HEK293 (cell line): Measurements from ENCODE around the gene CPSF2.

ENCODE experiments used
- FEZF1 ChIP-seq: fragments of 450-650 bp; formaldehyde crosslinking; IDR thresholded peaks from 2 replicates; pipeline ENCODE4 v1.5.1; 2016; ENCODE audit warnings: missing biosample characterization, missing genetic modification characterization
- GFI1B ChIP-seq: fragments of 450-650 bp; formaldehyde crosslinking; IDR thresholded peaks from 2 replicates; pipeline ENCODE4 v1.5.1; 2016; ENCODE audit warnings: missing biosample characterization, missing genetic modification characterization
- IKZF3 ChIP-seq: fragments of 450-650 bp; IDR thresholded peaks from 2 replicates; pipeline ENCODE4 v1.5.0; 2018; ENCODE audit warnings: missing biosample characterization, mild to moderate bottlenecking, missing genetic modification characterization, moderate library complexity
- KLF10 ChIP-seq: fragments of 450-650 bp; IDR thresholded peaks from 2 replicates; pipeline ENCODE4 v1.5.1; 2018; ENCODE audit warnings: missing biosample characterization, mild to moderate bottlenecking, missing genetic modification characterization
- KLF7 ChIP-seq: fragments of 450-650 bp; formaldehyde crosslinking; IDR thresholded peaks from 2 replicates; pipeline ENCODE4 v1.5.1; 2016; ENCODE audit warnings: missing biosample characterization, missing genetic modification characterization, borderline replicate concordance
- SALL2 ChIP-seq: fragments of 450-650 bp; formaldehyde crosslinking; IDR thresholded peaks from 2 replicates; pipeline ENCODE4 v1.5.0; 2017; ENCODE audit warnings: missing biosample characterization, mild to moderate bottlenecking, missing genetic modification characterization, borderline replicate concordance
- SETDB1 ChIP-seq: IDR thresholded peaks from one replicate; pipeline ENCODE4 v1.6.1; 2017; ENCODE audit warnings: mild to moderate bottlenecking, low read length, moderate library complexity, mixed read lengths; ENCODE audit not compliant: insufficient read length
- SP7 ChIP-seq: fragments of 450-650 bp; formaldehyde crosslinking; IDR thresholded peaks from 2 replicates; pipeline ENCODE4 v1.5.1; 2016; ENCODE audit warnings: missing biosample characterization, missing genetic modification characterization
- YY1 ChIP-seq: fragments of 450-650 bp; formaldehyde crosslinking; IDR thresholded peaks from 2 replicates; pipeline ENCODE4 v1.5.1; 2018; ENCODE audit warnings: missing biosample characterization, missing genetic modification characterization
- ZBTB7A ChIP-seq: fragments of 450-650 bp; formaldehyde crosslinking; IDR thresholded peaks from 2 replicates; pipeline ENCODE4 v1.5.1; 2016; ENCODE audit warnings: low read depth, missing biosample characterization, missing genetic modification characterization
- ZFHX2 ChIP-seq: fragments of 450-650 bp; formaldehyde crosslinking; conservative IDR thresholded peaks from 2 replicates; pipeline ENCODE4 v1.5.1; 2016; ENCODE audit warnings: missing biosample characterization, missing genetic modification characterization
- ZNF157 ChIP-seq: fragments of 450-650 bp; formaldehyde crosslinking; IDR thresholded peaks from 2 replicates; pipeline ENCODE4 v1.5.1; 2016; ENCODE audit warnings: missing biosample characterization, missing genetic modification characterization
- ZNF19 ChIP-seq: fragments of 450-650 bp; formaldehyde crosslinking; IDR thresholded peaks from 2 replicates; pipeline ENCODE4; 2016; ENCODE audit warnings: missing biosample characterization, missing genetic modification characterization, low read depth
- ZNF2 ChIP-seq: fragments of 450-650 bp; formaldehyde crosslinking; IDR thresholded peaks from 2 replicates; pipeline ENCODE4 v1.5.1; 2016; ENCODE audit warnings: missing biosample characterization, missing genetic modification characterization
- ZNF311 ChIP-seq: fragments of 450-650 bp; formaldehyde crosslinking; IDR thresholded peaks from 2 replicates; pipeline ENCODE4 v1.5.1; 2017; ENCODE audit warnings: missing biosample characterization, missing genetic modification characterization, borderline replicate concordance
- ZNF324 ChIP-seq: fragments of 450-650 bp; formaldehyde crosslinking; IDR thresholded peaks from 2 replicates; pipeline ENCODE4 v1.5.1; 2016; ENCODE audit warnings: missing biosample characterization, missing genetic modification characterization
- ZNF335 ChIP-seq: fragments of 450-650 bp; formaldehyde crosslinking; conservative IDR thresholded peaks from 2 replicates; pipeline ENCODE4 v1.5.1; 2016; ENCODE audit warnings: missing biosample characterization, missing genetic modification characterization
- ZNF426 ChIP-seq: fragments of 450-650 bp; formaldehyde crosslinking; IDR thresholded peaks from 2 replicates; pipeline ENCODE4 v1.5.1; 2017; ENCODE audit warnings: missing biosample characterization, missing genetic modification characterization, mild to moderate bottlenecking, inconsistent platforms, moderate library complexity
- ZNF433 ChIP-seq: fragments of 450-650 bp; formaldehyde crosslinking; IDR thresholded peaks from 2 replicates; pipeline ENCODE4 v1.5.1; 2016; ENCODE audit warnings: missing biosample characterization, missing genetic modification characterization, low read depth
- ZNF629 ChIP-seq: fragments of 450-650 bp; formaldehyde crosslinking; IDR thresholded peaks from 2 replicates; pipeline ENCODE4 v1.5.1; 2017; ENCODE audit warnings: missing biosample characterization, missing genetic modification characterization
- ZNF792 ChIP-seq: fragments of 450-650 bp; formaldehyde crosslinking; IDR thresholded peaks from 2 replicates; pipeline ENCODE4 v1.5.1; 2016; ENCODE audit warnings: missing biosample characterization, missing genetic modification characterization
- ZNF837 ChIP-seq: fragments of 450-650 bp; formaldehyde crosslinking; IDR thresholded peaks from 2 replicates; pipeline ENCODE4 v1.5.1; 2016; ENCODE audit warnings: missing biosample characterization, missing genetic modification characterization
- ZNF843 ChIP-seq: fragments of 450-650 bp; formaldehyde crosslinking; IDR thresholded peaks from 2 replicates; pipeline ENCODE4 v1.5.1; 2016; ENCODE audit warnings: missing biosample characterization, missing genetic modification characterization
- ZSCAN23 ChIP-seq: fragments of 450-650 bp; formaldehyde crosslinking; IDR thresholded peaks from 2 replicates; pipeline ENCODE4 v1.5.1; 2016; ENCODE audit warnings: missing biosample characterization, missing genetic modification characterization
- TF ChIP-seq, protein P1 (sequence below): fragments of 450-650 bp; formaldehyde crosslinking; IDR thresholded peaks from 2 replicates; pipeline ENCODE4 v1.5.1; 2016; ENCODE audit warnings: missing biosample characterization, missing genetic modification characterization
- TF ChIP-seq, protein P2 (sequence below): fragments of 450-650 bp; formaldehyde crosslinking; IDR thresholded peaks from 2 replicates; pipeline ENCODE4 v1.5.1; 2016; ENCODE audit warnings: missing biosample characterization, missing genetic modification characterization
- TF ChIP-seq, protein P3 (sequence below): fragments of 450-650 bp; formaldehyde crosslinking; IDR thresholded peaks from 2 replicates; pipeline ENCODE4 v1.5.1; 2016; ENCODE audit warnings: missing biosample characterization, missing genetic modification characterization
- TF ChIP-seq, protein P4 (sequence below): fragments of 450-650 bp; formaldehyde crosslinking; conservative IDR thresholded peaks from 2 replicates; pipeline ENCODE4 v1.5.1; 2016; ENCODE audit warnings: low read depth, missing biosample characterization, missing genetic modification characterization

Gene CPSF2

DNA sequence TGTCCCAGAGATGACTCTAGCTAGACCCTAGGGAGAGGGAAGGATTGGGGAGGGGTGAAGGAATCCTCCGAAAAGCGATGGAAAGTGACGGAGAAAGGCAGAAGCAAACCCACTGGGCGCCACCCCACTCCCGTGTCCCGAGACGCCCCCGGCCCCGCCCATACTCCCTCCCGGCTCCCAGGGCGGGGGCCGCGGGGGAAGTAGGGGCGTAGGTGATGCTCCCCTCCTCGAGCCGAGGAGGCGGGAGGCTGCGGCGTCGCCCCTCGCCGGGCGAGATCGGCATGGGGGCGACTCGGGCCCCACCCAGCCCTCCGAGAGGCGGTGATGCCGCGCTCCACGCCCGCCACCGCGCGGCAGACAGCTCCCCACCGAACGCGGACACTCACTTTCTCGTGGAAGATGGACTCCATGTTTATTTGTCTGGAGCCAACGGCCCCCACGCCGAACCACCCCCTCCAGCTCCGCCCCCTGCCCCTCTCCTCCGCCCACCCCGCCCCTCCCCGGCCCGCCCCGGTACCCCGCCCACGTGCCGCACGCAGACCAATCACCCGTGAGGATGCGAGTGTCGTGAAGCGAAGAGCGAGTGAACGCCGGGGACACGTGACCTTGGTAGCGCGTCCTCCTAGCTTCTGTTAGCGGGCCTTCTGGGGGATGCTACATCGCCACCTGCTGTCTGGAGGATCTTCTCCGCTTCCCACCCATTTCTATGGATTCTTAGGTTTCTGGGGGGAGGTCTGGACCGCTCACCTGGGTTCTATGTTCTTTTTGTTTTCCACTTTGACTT, 15.4 kb upstream of the CPSF2 start, which contains the start of gene ATXN3 (continued):
- no peak for TF ChIP-seq SETDB1
- TF ChIP-seq ZNF335 (tag by site-specific recombination), result no peak
- TF ChIP-seq ZNF792 (tag by site-specific recombination), result no peak
- peak; percentile 88; the same call in 1 of the 2 replicates for TF ChIP-seq KLF7
- TF ChIP-seq, protein P1, sequence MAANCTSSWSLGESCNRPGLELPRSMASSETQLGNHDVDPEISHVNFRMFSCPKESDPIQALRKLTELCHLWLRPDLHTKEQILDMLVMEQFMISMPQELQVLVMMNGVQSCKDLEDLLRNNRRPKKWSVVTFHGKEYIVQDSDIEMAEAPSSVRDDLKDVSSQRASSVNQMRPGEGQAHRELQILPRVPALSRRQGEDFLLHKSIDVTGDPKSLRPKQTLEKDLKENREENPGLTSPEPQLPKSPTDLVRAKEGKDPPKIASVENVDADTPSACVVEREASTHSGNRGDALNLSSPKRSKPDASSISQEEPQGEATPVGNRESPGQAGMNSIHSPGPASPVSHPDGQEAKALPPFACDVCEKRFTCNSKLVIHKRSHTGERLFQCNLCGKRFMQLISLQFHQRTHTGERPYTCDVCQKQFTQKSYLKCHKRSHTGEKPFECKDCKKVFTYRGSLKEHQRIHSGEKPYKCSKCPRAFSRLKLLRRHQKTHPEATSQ (tag by site-specific recombination), result peak; percentile 68; the same call in 1 of the 2 replicates
- TF ChIP-seq, protein P2, sequence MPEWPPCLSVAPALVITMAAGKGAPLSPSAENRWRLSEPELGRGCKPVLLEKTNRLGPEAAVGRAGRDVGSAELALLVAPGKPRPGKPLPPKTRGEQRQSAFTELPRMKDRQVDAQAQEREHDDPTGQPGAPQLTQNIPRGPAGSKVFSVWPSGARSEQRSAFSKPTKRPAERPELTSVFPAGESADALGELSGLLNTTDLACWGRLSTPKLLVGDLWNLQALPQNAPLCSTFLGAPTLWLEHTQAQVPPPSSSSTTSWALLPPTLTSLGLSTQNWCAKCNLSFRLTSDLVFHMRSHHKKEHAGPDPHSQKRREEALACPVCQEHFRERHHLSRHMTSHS (tag by site-specific recombination), result no peak
- TF ChIP-seq ZNF629 (tag by site-specific recombination), result no peak; the same call in none of the 2 replicates
- TF ChIP-seq ZNF837 (tag by site-specific recombination), result no peak
- TF ChIP-seq, protein P3, sequence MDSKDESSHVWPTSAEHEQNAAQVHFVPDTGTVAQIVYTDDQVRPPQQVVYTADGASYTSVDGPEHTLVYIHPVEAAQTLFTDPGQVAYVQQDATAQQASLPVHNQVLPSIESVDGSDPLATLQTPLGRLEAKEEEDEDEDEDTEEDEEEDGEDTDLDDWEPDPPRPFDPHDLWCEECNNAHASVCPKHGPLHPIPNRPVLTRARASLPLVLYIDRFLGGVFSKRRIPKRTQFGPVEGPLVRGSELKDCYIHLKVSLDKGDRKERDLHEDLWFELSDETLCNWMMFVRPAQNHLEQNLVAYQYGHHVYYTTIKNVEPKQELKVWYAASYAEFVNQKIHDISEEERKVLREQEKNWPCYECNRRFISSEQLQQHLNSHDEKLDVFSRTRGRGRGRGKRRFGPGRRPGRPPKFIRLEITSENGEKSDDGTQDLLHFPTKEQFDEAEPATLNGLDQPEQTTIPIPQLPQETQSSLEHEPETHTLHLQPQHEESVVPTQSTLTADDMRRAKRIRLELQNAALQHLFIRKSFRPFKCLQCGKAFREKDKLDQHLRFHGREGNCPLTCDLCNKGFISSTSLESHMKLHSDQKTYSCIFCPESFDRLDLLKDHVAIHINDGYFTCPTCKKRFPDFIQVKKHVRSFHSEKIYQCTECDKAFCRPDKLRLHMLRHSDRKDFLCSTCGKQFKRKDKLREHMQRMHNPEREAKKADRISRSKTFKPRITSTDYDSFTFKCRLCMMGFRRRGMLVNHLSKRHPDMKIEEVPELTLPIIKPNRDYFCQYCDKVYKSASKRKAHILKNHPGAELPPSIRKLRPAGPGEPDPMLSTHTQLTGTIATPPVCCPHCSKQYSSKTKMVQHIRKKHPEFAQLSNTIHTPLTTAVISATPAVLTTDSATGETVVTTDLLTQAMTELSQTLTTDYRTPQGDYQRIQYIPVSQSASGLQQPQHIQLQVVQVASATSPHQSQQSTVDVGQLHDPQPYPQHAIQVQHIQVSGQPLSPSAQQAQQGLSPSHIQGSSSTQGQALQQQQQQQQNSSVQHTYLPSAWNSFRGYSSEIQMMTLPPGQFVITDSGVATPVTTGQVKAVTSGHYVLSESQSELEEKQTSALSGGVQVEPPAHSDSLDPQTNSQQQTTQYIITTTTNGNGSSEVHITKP (tag by site-specific recombination), result peak; percentile 96
- no peak for TF ChIP-seq ZNF311
- TF ChIP-seq ZSCAN23 (tag by site-specific recombination), result no peak
- peak; percentile 22; the same call in 1 of the 2 replicates for TF ChIP-seq ZNF324 (tag by site-specific recombination)
- TF ChIP-seq, protein P4, sequence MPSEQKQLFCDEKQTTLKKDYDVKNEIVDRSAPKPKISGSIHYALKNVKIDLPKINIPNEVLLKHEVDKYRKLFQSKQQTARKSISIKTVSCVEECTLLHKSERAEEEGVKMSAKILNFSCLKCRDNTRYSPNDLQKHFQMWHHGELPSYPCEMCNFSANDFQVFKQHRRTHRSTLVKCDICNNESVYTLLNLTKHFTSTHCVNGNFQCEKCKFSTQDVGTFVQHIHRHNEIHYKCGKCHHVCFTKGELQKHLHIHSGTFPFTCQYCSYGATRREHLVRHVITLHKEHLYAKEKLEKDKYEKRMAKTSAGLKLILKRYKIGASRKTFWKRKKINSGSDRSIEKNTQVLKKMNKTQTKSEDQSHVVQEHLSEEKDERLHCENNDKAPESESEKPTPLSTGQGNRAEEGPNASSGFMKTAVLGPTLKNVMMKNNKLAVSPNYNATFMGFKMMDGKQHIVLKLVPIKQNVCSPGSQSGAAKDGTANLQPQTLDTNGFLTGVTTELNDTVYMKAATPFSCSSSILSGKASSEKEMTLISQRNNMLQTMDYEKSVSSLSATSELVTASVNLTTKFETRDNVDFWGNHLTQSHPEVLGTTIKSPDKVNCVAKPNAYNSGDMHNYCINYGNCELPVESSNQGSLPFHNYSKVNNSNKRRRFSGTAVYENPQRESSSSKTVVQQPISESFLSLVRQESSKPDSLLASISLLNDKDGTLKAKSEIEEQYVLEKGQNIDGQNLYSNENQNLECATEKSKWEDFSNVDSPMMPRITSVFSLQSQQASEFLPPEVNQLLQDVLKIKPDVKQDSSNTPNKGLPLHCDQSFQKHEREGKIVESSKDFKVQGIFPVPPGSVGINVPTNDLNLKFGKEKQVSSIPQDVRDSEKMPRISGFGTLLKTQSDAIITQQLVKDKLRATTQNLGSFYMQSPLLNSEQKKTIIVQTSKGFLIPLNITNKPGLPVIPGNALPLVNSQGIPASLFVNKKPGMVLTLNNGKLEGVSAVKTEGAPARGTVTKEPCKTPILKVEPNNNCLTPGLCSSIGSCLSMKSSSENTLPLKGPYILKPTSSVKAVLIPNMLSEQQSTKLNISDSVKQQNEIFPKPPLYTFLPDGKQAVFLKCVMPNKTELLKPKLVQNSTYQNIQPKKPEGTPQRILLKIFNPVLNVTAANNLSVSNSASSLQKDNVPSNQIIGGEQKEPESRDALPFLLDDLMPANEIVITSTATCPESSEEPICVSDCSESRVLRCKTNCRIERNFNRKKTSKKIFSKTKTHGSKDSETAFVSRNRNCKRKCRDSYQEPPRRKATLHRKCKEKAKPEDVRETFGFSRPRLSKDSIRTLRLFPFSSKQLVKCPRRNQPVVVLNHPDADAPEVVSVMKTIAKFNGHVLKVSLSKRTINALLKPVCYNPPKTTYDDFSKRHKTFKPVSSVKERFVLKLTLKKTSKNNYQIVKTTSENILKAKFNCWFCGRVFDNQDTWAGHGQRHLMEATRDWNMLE (tag by site-specific recombination), result peak; percentile 29; the same call in 1 of the 2 replicates
- no peak for TF ChIP-seq ZNF19 (tag by site-specific recombination)
- no peak for TF ChIP-seq ZNF433 (tag by site-specific recombination)
- no peak for TF ChIP-seq GFI1B (tag by site-specific recombination)
- peak; percentile 84; the same call in 1 of the 2 replicates for TF ChIP-seq ZBTB7A (tag by site-specific recombination)
- peak; percentile 68 for TF ChIP-seq YY1 (tag by site-specific recombination)
- TF ChIP-seq SALL2 (tag by site-specific recombination), result no peak
- no peak; the same call in 1 of the 2 replicates for TF ChIP-seq ZNF2 (tag by site-specific recombination)
- TF ChIP-seq ZFHX2, result peak; percentile 97
- TF ChIP-seq KLF10 (tag by site-specific recombination), result peak; percentile 36; the same call in 1 of the 2 replicates
- TF ChIP-seq ZNF157 (tag by site-specific recombination), result no peak
- 0 out of 2 replicates have a peak, but pooled peaks have one; percentile 38 for TF ChIP-seq ZNF843 (tag by site-specific recombination)
- no peak for TF ChIP-seq ZNF426 (tag by site-specific recombination)
- TF ChIP-seq FEZF1 (tag by site-specific recombination), result no peak
- TF ChIP-seq IKZF3, result peak; percentile 71
- peak; percentile 39 for TF ChIP-seq SP7
